WTC11 (cell line): ENCODE results near the gene CAB39. TPM values are rescaled to one million over a fixed set of nuclear protein-coding genes. Genes with fewer than 3 reads are reported as not detected.

Source experiments
- ATAC-seq: fragments of 200-7000 bp; cut with Tn5 transposase; 2 replicates; pipeline ENCODE4 v1.10.0; 2021; ENCODE audit warnings: mild to moderate bottlenecking, moderate library complexity
- CTCF ChIA-PET: fragments of 300-600 bp; sonication (Branson Sonifier 250); formaldehyde crosslinking; loops from one replicate; lab custom pipeline; 2021; ENCODE audit warnings: antibody characterized with exemption; lab: Charles Lee
- POLR2A ChIA-PET: fragments of 350-600 bp; sonication (Branson Sonifier 250); formaldehyde crosslinking; loops from one replicate; lab custom pipeline; 2021; ENCODE audit warnings: antibody characterized with exemption; lab: Charles Lee
- DNase-seq: peaks from one replicate; pipeline ENCODE4 v3.0.0; 2021; ENCODE audit warnings: low spot score
- H3K27ac Mint-ChIP-seq: 2 replicates; pipeline ENCODE4 v1.8.0; 2021; ENCODE audit warnings: mixed read lengths
- H3K27me3 Mint-ChIP-seq: 2 replicates; pipeline ENCODE4 v1.8.0; 2021; ENCODE audit warnings: low read depth, mild to moderate bottlenecking, moderate library complexity, mixed read lengths
- H3K36me3 Mint-ChIP-seq: 2 replicates; pipeline ENCODE4 v1.8.0; 2021; ENCODE audit warnings: mixed read lengths
- H3K4me1 Mint-ChIP-seq: 2 replicates; pipeline ENCODE4 v1.8.0; 2022; ENCODE audit warnings: mixed read lengths
- H3K4me3 Mint-ChIP-seq: 2 replicates; pipeline ENCODE4 v1.8.0; 2021; ENCODE audit warnings: mild to moderate bottlenecking, moderate library complexity, mixed read lengths
- H3K9me3 Mint-ChIP-seq: 2 replicates; pipeline ENCODE4 v1.8.0; 2021; ENCODE audit warnings: mixed read lengths
- ATF2 ChIP-seq: sonication (generic); formaldehyde crosslinking; IDR thresholded peaks from 2 replicates; pipeline ENCODE4 v1.8.1; 2022; ENCODE audit warnings: low read depth, missing genetic modification reagents, borderline replicate concordance
- CBFB ChIP-seq: sonication (generic); formaldehyde crosslinking; IDR thresholded peaks from 2 replicates; pipeline ENCODE4 v1.8.1; 2022; ENCODE audit warnings: mild to moderate bottlenecking, low read depth, missing genetic modification reagents
- CREB1 ChIP-seq: sonication (generic); formaldehyde crosslinking; IDR thresholded peaks from 2 replicates; pipeline ENCODE4 v1.8.0; 2023; ENCODE audit warnings: mild to moderate bottlenecking, missing genetic modification reagents
- FOXJ3 ChIP-seq: sonication (generic); formaldehyde crosslinking; IDR thresholded peaks from 2 replicates; pipeline ENCODE4 v1.9.0; 2021; ENCODE audit warnings: missing genetic modification reagents, mild to moderate bottlenecking, borderline replicate concordance
- FOXK1 ChIP-seq: sonication (generic); formaldehyde crosslinking; IDR thresholded peaks from 2 replicates; pipeline ENCODE4 v1.8.0; 2022; ENCODE audit warnings: mild to moderate bottlenecking, moderate library complexity, missing genetic modification reagents
- FOXP1 ChIP-seq: sonication (generic); formaldehyde crosslinking; IDR thresholded peaks from 2 replicates; pipeline ENCODE4 v1.8.0; 2022; ENCODE audit warnings: missing genetic modification reagents, mild to moderate bottlenecking, moderate library complexity, borderline replicate concordance
- GRHL2 ChIP-seq: fragments of 250-450 bp; sonication (Bioruptor Pico); IDR thresholded peaks from 2 replicates; pipeline ENCODE4 v1.8.0; 2022; ENCODE audit warnings: mild to moderate bottlenecking, moderate library complexity; ENCODE audit not compliant: insufficient replicate concordance, severe bottlenecking
- GTF2I ChIP-seq: fragments of 250-450 bp; sonication (Bioruptor Pico); conservative IDR thresholded peaks from 2 replicates; pipeline ENCODE4 v1.4.0; 2021; ENCODE audit warnings: mild to moderate bottlenecking
- NFE2L1 ChIP-seq: sonication (generic); formaldehyde crosslinking; IDR thresholded peaks from 2 replicates; pipeline ENCODE4 v1.8.1; 2023; ENCODE audit warnings: missing genetic modification reagents
- NR1H2 ChIP-seq: sonication (generic); formaldehyde crosslinking; IDR thresholded peaks from 2 replicates; pipeline ENCODE4 v1.9.0; 2021; ENCODE audit warnings: mild to moderate bottlenecking, moderate library complexity, missing genetic modification reagents
- NR2C2 ChIP-seq: sonication (generic); formaldehyde crosslinking; IDR thresholded peaks from 2 replicates; pipeline ENCODE4 v1.8.0; 2022; ENCODE audit warnings: mild to moderate bottlenecking, missing genetic modification reagents
- RELA ChIP-seq: sonication (generic); formaldehyde crosslinking; IDR thresholded peaks from 2 replicates; pipeline ENCODE4 v1.8.1; 2022; ENCODE audit warnings: missing genetic modification reagents, mild to moderate bottlenecking, borderline replicate concordance
- RORB ChIP-seq: fragments of 250-450 bp; sonication (Bioruptor Pico); IDR thresholded peaks from 2 replicates; pipeline ENCODE4 v1.9.0; 2021; ENCODE audit warnings: mild to moderate bottlenecking
- SMAD3 ChIP-seq: sonication (generic); formaldehyde crosslinking; IDR thresholded peaks from 2 replicates; pipeline ENCODE4 v1.8.0; 2022; ENCODE audit warnings: missing genetic modification reagents, mild to moderate bottlenecking, borderline replicate concordance
- SP1 ChIP-seq: sonication (generic); formaldehyde crosslinking; conservative IDR thresholded peaks from 2 replicates; pipeline ENCODE4 v1.8.1; 2022; ENCODE audit warnings: missing genetic modification reagents
- TEAD1 ChIP-seq: sonication (generic); formaldehyde crosslinking; IDR thresholded peaks from 2 replicates; pipeline ENCODE4 v1.8.0; 2022; ENCODE audit warnings: mild to moderate bottlenecking, missing genetic modification reagents
- TEAD4 ChIP-seq: sonication (generic); formaldehyde crosslinking; IDR thresholded peaks from 2 replicates; pipeline ENCODE4 v1.8.0; 2022; ENCODE audit warnings: mild to moderate bottlenecking, missing genetic modification reagents
- USF1 ChIP-seq: sonication (generic); formaldehyde crosslinking; IDR thresholded peaks from 2 replicates; pipeline ENCODE4 v1.8.0; 2022; ENCODE audit warnings: mild to moderate bottlenecking, missing genetic modification reagents
- USF2 ChIP-seq: sonication (generic); formaldehyde crosslinking; IDR thresholded peaks from 2 replicates; pipeline ENCODE4 v1.8.1; 2023; ENCODE audit warnings: mild to moderate bottlenecking, missing genetic modification reagents, moderate library complexity
- ZNF121 ChIP-seq: sonication (generic); formaldehyde crosslinking; IDR thresholded peaks from 2 replicates; pipeline ENCODE4 v1.8.0; 2023; ENCODE audit warnings: missing genetic modification reagents
- ZNF138 ChIP-seq: sonication (generic); formaldehyde crosslinking; conservative IDR thresholded peaks from 2 replicates; pipeline ENCODE4 v1.8.1; 2022; ENCODE audit warnings: mild to moderate bottlenecking, moderate library complexity, missing genetic modification reagents
- ZNF232 ChIP-seq: sonication (generic); formaldehyde crosslinking; IDR thresholded peaks from 2 replicates; pipeline ENCODE4 v1.8.0; 2022; ENCODE audit warnings: mild to moderate bottlenecking, missing genetic modification reagents
- ZNF425 ChIP-seq: fragments of 250-450 bp; sonication (Bioruptor Pico); conservative IDR thresholded peaks from 2 replicates; pipeline ENCODE4 v1.9.0; 2021; ENCODE audit warnings: mild to moderate bottlenecking
- total RNA-seq: library from RNA; stranded (reverse); gene quantifications from 3 replicates; pipeline ENCODE4 v1.2.3, GENCODE V29; 2021
- TF ChIP-seq, protein P1 (sequence below): sonication (generic); formaldehyde crosslinking; IDR thresholded peaks from 2 replicates; pipeline ENCODE4 v1.8.0; 2022; ENCODE audit warnings: mild to moderate bottlenecking, missing genetic modification reagents
- TF ChIP-seq, protein P2 (sequence below): fragments of 200-600 bp; IDR thresholded peaks from 2 replicates; pipeline ENCODE4 v1.8.0; 2022; ENCODE audit warnings: antibody characterized with exemption
- TF ChIP-seq, protein P3 (sequence below): sonication (generic); formaldehyde crosslinking; IDR thresholded peaks from 2 replicates; pipeline ENCODE4 v1.8.1; 2022; ENCODE audit warnings: mild to moderate bottlenecking, moderate library complexity, missing genetic modification reagents
- TF ChIP-seq, protein P4 (sequence below): sonication (generic); formaldehyde crosslinking; IDR thresholded peaks from 2 replicates; pipeline ENCODE4 v1.8.1; 2022; ENCODE audit warnings: mild to moderate bottlenecking, missing genetic modification reagents, moderate library complexity, borderline replicate concordance

The CAB39 gene
- total RNA-seq, 1 experiment from 2014 or later, result 36.9 TPM

DNA sequence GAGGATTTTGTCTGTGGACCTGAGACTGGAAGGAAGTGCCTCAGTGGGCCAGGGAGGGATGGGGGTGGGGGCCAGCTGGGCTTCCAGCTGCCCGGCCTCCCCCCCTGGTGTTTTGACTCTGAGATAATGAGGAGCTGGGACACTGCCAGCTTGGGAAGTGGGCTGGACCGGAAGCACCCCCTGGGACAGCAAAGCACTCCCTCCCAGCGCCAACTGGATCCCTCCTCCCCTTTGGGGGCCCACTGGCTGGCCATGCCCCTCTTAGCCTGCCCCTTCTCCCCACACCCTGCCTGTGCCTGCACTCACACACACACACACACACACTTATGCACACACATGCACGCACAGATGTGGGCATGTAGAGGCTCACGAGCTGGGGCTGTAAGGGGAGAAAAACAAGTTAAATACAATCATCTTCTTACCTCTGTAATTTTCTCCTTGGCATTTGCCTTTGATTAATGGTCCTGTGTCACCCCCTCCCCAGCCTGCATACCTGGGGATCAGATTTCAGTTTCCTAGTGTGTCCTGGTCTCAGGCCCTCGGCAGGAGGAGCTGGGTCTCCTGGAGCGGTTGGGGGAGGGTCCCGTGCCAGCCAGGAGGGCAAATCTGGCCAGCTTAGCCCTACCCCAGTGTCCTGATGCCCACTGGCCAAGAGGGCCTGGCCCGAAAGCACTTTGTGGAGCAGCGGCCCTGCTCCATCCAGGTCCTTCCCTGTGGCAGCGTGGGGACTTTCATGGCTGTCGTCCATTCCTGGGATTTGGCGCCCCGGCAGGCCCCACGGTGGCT is 155.7 kb downstream of the CAB39 start:
- ChIA-PET CTCF (interaction anchor here (0.8 to 4.3 kb wide), 7 partner anchors 19 to 185 kb away, joined by 3 to 40 read pairs (median 14); partner anchors contain the start of gene GPR55), POLR2A (interaction anchor here (0.7 to 1.2 kb wide), 3 partner anchors 184 to 787 kb away, joined by 3 read pairs; no protein-coding TSS in a partner anchor)
- peak overlapping the region; percentile 98 for H3K27ac Mint-ChIP-seq
- H3K36me3 Mint-ChIP-seq, result no peaks in the 10 kb centered on the region; the same call in 1 of the 2 replicates
- H3K4me3 Mint-ChIP-seq, result peak overlapping the region; percentile 63
- H3K4me1 Mint-ChIP-seq, result peaks cover 75% of the 10 kb centered on the region
- peak; percentile 35 for ATAC-seq
- H3K9me3 Mint-ChIP-seq, result no peaks in the 10 kb centered on the region
- DNase-seq, result peak; percentile 62
- H3K27me3 Mint-ChIP-seq, result no peaks in the 10 kb centered on the region; the same call in 1 of the 2 replicates
- TF ChIP-seq NFE2L1 (CRISPR knock-in tag) (no peak), ZNF138 (CRISPR knock-in tag) (no peak), NR1H2 (CRISPR knock-in tag) (no peak), USF2 (CRISPR knock-in tag) (no peak), CREB1 (CRISPR knock-in tag) (no peak), TEAD4 (CRISPR knock-in tag) (peak; percentile 64; the same call in 1 of the 2 replicates), TEAD1 (peak; percentile 89), RELA (CRISPR knock-in tag) (no peak), FOXP1 (CRISPR knock-in tag) (no peak), SMAD3 (CRISPR knock-in tag) (no peak), USF1 (CRISPR knock-in tag) (no peak), GTF2I (CRISPR knock-in tag) (no peak), ZNF232 (CRISPR knock-in tag) (0 out of 2 replicates have a peak, but pooled peaks have one; percentile 24), CBFB (CRISPR knock-in tag) (no peak), RORB (CRISPR knock-in tag) (no peak), ZNF425 (CRISPR knock-in tag) (no peak), ATF2 (no peak), ZNF121 (CRISPR knock-in tag) (peak; percentile 93), NR2C2 (CRISPR knock-in tag) (no peak), SP1 (CRISPR knock-in tag) (peak; percentile 11; the same call in 1 of the 2 replicates), GRHL2 (CRISPR knock-in tag) (no peak), FOXK1 (CRISPR knock-in tag) (no peak), FOXJ3 (CRISPR knock-in tag) (no peak)
- TF ChIP-seq, protein P1, sequence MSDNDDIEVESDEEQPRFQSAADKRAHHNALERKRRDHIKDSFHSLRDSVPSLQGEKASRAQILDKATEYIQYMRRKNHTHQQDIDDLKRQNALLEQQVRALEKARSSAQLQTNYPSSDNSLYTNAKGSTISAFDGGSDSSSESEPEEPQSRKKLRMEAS (CRISPR knock-in tag), result peak; percentile 53; the same call in 1 of the 2 replicates
- TF ChIP-seq, protein P2, sequence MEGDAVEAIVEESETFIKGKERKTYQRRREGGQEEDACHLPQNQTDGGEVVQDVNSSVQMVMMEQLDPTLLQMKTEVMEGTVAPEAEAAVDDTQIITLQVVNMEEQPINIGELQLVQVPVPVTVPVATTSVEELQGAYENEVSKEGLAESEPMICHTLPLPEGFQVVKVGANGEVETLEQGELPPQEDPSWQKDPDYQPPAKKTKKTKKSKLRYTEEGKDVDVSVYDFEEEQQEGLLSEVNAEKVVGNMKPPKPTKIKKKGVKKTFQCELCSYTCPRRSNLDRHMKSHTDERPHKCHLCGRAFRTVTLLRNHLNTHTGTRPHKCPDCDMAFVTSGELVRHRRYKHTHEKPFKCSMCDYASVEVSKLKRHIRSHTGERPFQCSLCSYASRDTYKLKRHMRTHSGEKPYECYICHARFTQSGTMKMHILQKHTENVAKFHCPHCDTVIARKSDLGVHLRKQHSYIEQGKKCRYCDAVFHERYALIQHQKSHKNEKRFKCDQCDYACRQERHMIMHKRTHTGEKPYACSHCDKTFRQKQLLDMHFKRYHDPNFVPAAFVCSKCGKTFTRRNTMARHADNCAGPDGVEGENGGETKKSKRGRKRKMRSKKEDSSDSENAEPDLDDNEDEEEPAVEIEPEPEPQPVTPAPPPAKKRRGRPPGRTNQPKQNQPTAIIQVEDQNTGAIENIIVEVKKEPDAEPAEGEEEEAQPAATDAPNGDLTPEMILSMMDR, result no peak
- TF ChIP-seq, protein P3, sequence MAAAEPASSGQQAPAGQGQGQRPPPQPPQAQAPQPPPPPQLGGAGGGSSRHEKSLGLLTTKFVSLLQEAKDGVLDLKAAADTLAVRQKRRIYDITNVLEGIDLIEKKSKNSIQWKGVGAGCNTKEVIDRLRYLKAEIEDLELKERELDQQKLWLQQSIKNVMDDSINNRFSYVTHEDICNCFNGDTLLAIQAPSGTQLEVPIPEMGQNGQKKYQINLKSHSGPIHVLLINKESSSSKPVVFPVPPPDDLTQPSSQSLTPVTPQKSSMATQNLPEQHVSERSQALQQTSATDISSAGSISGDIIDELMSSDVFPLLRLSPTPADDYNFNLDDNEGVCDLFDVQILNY, result no peak
- TF ChIP-seq, protein P4, sequence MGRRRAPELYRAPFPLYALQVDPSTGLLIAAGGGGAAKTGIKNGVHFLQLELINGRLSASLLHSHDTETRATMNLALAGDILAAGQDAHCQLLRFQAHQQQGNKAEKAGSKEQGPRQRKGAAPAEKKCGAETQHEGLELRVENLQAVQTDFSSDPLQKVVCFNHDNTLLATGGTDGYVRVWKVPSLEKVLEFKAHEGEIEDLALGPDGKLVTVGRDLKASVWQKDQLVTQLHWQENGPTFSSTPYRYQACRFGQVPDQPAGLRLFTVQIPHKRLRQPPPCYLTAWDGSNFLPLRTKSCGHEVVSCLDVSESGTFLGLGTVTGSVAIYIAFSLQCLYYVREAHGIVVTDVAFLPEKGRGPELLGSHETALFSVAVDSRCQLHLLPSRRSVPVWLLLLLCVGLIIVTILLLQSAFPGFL (CRISPR knock-in tag), result no peak
